Kidney epithelial cell (primary cell): Measurements from ENCODE around the gene CAPN7. TPM values are rescaled to one million over a fixed set of nuclear protein-coding genes. Genes with fewer than 3 reads are reported as not detected.
A peak's percentile ranks its signal among the peaks of the same experiment; 100 is the strongest.

Experiments used
- DNase-seq: peaks from one replicate; pipeline ENCODE4 v3.0.0-alpha.2; 2010; ENCODE audit warnings: low read depth
- H3K27me3 ChIP-seq: 2 replicates; pipeline ENCODE4 v1.6.0; 2011; ENCODE audit warnings: low read length; ENCODE audit not compliant: control insufficient read depth, insufficient read depth
- H3K36me3 ChIP-seq: 2 replicates; pipeline ENCODE4 v1.5.1; 2011; ENCODE audit warnings: low read length; ENCODE audit not compliant: control insufficient read depth, insufficient read depth
- H3K4me3 ChIP-seq: 2 replicates; pipeline ENCODE4 v1.5.1; 2011; ENCODE audit warnings: low read depth, mild to moderate bottlenecking, control low read depth, low read length
- CTCF ChIP-seq: IDR thresholded peaks from 2 replicates; pipeline ENCODE4 v1.5.1; 2011; ENCODE audit warnings: mild to moderate bottlenecking, moderate library complexity, low read length, control low read depth, inconsistent platforms; ENCODE audit not compliant: insufficient read depth, poor library complexity, severe bottlenecking
- total RNA-seq: library from RNA; depleted of rRNA; stranded (reverse); fragments of >200 nt; gene quantifications from 2 replicates; pipeline ENCODE4 v1.2.3, GENCODE V29; 2015

Gene CAPN7
- total RNA-seq, 1 donor from 2014 or later, result 15.8 TPM

DNA sequence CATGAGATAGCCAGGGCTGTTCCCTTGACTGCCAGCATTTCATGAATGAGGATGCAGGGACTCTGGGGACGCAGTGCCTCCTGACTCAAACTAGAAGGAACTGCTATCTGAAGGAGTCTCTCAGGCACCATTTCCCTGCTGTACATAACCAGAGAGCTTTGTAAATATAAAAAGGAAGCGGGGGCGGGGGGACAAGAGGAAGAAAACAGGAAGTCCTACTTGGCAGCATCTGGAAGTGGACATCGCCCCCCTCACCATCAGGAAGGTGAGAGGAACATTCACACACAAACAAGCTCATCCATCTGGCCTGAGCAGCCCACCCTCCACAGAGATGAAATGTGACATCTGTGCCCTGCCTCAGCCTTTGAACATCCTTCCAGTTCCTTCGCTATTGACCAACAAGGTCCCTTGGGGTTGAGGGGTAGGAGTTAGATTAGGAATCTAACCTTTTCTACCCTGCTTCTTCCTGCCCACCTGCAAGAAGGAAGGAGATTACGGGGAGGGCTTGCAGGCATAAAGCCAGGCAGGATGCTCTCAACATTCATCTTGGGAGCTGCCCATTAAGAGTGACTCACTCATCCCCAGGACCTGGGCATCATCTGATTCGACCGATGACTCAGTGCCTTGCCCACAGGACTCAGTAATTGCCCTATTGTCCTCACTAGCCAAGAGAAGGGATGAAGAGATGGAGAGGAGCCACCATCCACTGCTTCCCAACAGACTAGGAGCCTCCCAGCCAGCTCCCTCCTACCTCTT lies 94.5 kb downstream of the CAPN7 start:
- Histone ChIP-seq H3K36me3 (no peaks in the 10 kb centered on the region), H3K27me3 (no peaks in the 10 kb centered on the region)
- DNase-seq, result peak; percentile 81

DNA sequence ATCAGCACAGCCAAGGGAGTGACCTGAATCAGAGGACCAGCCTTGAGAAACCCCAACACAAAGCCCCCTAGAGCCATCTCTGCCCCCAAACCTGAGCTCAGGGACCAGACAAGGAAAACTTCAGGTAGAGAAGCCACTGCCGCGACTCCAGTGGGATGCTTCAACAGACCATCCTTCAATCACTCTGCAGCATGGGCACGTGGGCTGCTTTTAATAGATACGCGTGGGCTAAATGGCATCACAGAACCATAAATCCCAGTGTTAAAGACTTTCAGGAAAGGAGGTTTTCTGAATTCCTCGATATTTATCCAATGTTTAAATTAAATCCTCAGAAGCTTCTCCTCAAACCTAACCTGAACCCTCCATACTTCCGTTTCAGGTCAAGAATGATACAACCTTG lies 95.7 kb downstream of the CAPN7 start:
- no peaks in the 10 kb centered on the region for H3K27me3 ChIP-seq
- H3K36me3 ChIP-seq, result no peaks in the 10 kb centered on the region
- TF ChIP-seq CTCF, result no peak
- no peak for DNase-seq
- no peak overlapping the region for H3K4me3 ChIP-seq

More for the DNA sequence above, 94.5 kb downstream of the CAPN7 start:
- no peak for TF ChIP-seq CTCF
- H3K4me3 ChIP-seq, result no peak overlapping the region

Other genes with a start within 250 kb of the CAPN7 start
- 22.0 and 38.4 TPM in 2 replicates for gene MRPS25, start 140.9 kb upstream of the CAPN7 start, total RNA-seq
- 21.1 and 23.9 TPM in 2 replicates for gene RBSN, start 107.1 kb upstream of the CAPN7 start, total RNA-seq
- 9.0 and 9.3 TPM in 2 replicates for gene SH3BP5, start 126.3 kb downstream of the CAPN7 start, total RNA-seq
- 26.1 and 31.6 TPM in 2 replicates for gene METTL6, start 221.3 kb downstream of the CAPN7 start, total RNA-seq
- 33.1 and 35.8 TPM in 2 replicates for gene EAF1, start 221.4 kb downstream of the CAPN7 start, total RNA-seq